GM20000 (cell line): ENCODE measurements around the gene ART1.

Source experiments
- DNase-seq: peaks from one replicate; pipeline ENCODE4 v3.0.0; 2012; ENCODE audit warnings: low spot score
- CTCF ChIP-seq: IDR thresholded peaks from 2 replicates; pipeline ENCODE4 v1.5.1; 2012; ENCODE audit warnings: mild to moderate bottlenecking, control low read depth; ENCODE audit errors: extremely low read depth, missing control alignments

The ART1 gene

DNA sequence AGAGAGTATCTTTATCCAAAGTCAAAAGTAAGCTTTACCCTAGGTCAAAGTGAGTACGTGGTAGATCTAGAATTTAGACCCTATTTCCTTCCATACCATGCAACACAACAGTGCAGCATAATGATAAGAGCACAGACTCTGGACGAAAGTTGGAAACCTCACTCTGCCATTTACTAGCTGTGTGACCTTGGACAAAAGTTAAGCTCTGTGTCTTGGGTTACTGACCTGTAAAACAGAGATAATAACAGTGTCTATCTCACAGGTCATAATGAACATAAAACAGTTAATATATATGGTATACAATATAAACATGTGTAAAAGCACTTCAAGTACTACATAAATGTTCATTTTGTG is 39.9 kb downstream of the ART1 start:
- DNase-seq, result no peak
- no peak for TF ChIP-seq CTCF

- no peak for TF ChIP-seq CTCF
- no peak for DNase-seq
These were observed 41.0 kb downstream of the ART1 start for GRCh38 chr11:3685923-3686322.

DNA sequence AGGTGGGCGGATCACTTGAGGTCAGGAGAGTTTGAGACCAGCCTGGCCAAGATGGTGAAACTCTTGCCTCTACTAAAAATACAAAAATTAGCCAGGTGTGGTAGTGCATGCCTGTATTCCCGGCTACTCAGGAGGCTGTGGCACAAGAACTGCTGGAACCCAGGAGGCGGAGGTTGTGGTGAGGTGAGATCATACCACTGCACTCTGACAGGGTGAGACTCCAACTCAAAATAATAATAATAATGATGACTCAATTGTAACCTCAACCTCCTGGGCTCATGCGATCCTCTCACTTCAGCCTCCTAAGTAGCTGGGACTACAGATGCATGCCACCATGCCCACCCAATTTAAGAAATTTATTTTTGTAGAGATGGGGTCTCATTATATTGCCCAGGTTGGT is 41.8 kb downstream of the ART1 start:
- no peak for DNase-seq
- no peak for TF ChIP-seq CTCF

DNA sequence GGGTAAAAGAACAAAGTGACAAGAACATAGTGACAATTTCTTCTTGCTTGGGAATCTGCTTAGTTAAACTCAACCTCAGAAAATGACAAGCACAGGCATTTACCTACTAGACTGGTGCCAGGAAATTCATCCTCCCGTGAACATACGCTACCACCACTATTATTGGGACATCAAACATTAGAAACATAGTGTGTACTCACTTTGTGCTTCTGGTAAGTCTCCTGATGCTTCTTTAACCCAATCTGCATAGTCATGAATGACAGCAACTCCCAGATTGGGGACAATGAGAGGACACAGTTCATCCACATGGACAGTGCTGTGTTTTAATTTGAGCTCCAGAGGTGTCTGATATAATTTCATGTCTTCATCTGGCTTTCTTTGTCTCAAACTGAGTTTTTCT is 55.5 kb downstream of the ART1 start:
- TF ChIP-seq CTCF, result no peak
- no peak for DNase-seq

DNA sequence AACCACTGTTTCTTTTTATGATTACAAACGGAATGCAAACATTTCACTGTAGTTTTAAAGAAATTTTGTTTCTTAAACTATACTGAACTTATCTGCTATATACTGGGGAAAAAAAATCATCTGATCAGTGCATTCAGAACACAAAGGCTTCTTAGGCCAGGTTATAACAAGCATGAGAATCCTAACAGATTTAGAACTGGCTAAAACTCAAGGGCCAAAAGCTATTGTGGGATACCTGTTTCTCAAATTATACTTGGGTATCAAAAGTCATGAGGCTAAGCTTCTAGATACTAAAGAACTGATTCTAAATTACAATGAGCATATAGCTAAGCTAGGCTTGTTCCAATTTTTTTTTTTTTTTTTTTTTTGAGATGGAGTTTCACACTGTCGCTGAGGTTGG is 56.0 kb downstream of the ART1 start:
- TF ChIP-seq CTCF, result no peak
- no peak for DNase-seq

- no peak for TF ChIP-seq CTCF
- no peak for DNase-seq
These were observed 58.5 kb downstream of the ART1 start for GRCh38 chr11:3703383-3703782.

GRCh38 chr11:3707176-3707575 is 62.2 kb downstream of the ART1 start:
- TF ChIP-seq CTCF, result no peak
- DNase-seq, result no peak
